HL-60/S4 treated with phorbol 12-myristate 13-acetate at 8.2 ng/mL for 4 days and 3 days (cell line): Measurements from ENCODE around the gene LLCFC1.
"Not testable (repeated sequence)": the region's sequence is repeated elsewhere in the genome, so short reads cannot be mapped to it uniquely, and the experiment has no call there.

Experiments
- in situ Hi-C: fragments of 300-500 bp; cut with MboI; formaldehyde crosslinking; loops from 2 replicates; pipeline ENCODE4 v1.15.0; 2022; ENCODE audit warnings: low sequenced_read_pairs

The LLCFC1 gene

GRCh38 chr7:142978402-142978801 is 39.1 kb downstream of the LLCFC1 start:
- in situ Hi-C loops: not testable (repeated sequence)

- in situ Hi-C loops: no loop called here
Observed at GRCh38 chr7:142983825-142984224, 44.5 kb downstream of the LLCFC1 start.

- in situ Hi-C loops: no loop called here
Observed at GRCh38 chr7:142984297-142984696, 45.0 kb downstream of the LLCFC1 start.
